GM21723 (cell line): ENCODE measurements around the gene ESPNL.
"Not testable (repeated sequence)": the region's sequence is repeated elsewhere in the genome, so short reads cannot be mapped to it uniquely, and the experiment has no call there.

Experiments
- ATAC-seq: cut with Tn5 transposase; IDR thresholded peaks from one replicate; pipeline ENCODE4 v1.9.1; 2021; ENCODE audit warnings: mild to moderate bottlenecking, moderate library complexity; ENCODE audit not compliant: unreplicated experiment

ESPNL gene

GRCh38 chr2:238168196-238169047, 68.3 kb downstream of the ESPNL start:
- ATAC-seq: no peak

- no peak for ATAC-seq
These were observed 69.0 kb downstream of the ESPNL start for GRCh38 chr2:238169048-238169707.

- no peak for ATAC-seq
These were observed 69.6 kb downstream of the ESPNL start for GRCh38 chr2:238169708-238170251.

GRCh38 chr2:238170386-238171071, 70.4 kb downstream of the ESPNL start:
- ATAC-seq: no peak

GRCh38 chr2:238171072-238171431, 70.9 kb downstream of the ESPNL start:
- ATAC-seq: not testable (repeated sequence)

GRCh38 chr2:238171575-238172187, 71.5 kb downstream of the ESPNL start:
- ATAC-seq: no peak

- ATAC-seq: no peak
These were observed 72.3 kb downstream of the ESPNL start for GRCh38 chr2:238172439-238172838.

GRCh38 chr2:238173692-238174091, 73.6 kb downstream of the ESPNL start:
- no peak for ATAC-seq

GRCh38 chr2:238174291-238174690, 74.2 kb downstream of the ESPNL start:
- ATAC-seq: no peak

GRCh38 chr2:238174701-238175100, 74.6 kb downstream of the ESPNL start:
- no peak for ATAC-seq

GRCh38 chr2:238176613-238177012, 76.5 kb downstream of the ESPNL start:
- ATAC-seq: no peak

GRCh38 chr2:238180554-238180953, 80.4 kb downstream of the ESPNL start:
- no peak for ATAC-seq

GRCh38 chr2:238182362-238182761, 82.2 kb downstream of the ESPNL start:
- ATAC-seq: no peak
